Suprapubic skin (tissue), 4 donors: ENCODE data around the gene COL9A3.

Experiments used
- CTCF ChIP-seq, 2 donors: fragments of 200-600 bp in 1 of 2; fragments of 450-650 bp in 1 of 2; sonication (generic) in 1 of 2; IDR thresholded peaks; one replicate each; pipeline ENCODE4 v1.5.1; 2016 to 2019; ENCODE audit warnings: antibody characterized with exemption in 2 of 2, mild to moderate bottlenecking in 1 of 2, moderate library complexity in 1 of 2
- EP300 ChIP-seq: sonication (generic); formaldehyde crosslinking; IDR thresholded peaks from one replicate; pipeline ENCODE4 v1.6.1; 2017; ENCODE audit warnings: antibody characterized with exemption
- POLR2A ChIP-seq, 2 donors: fragments of 450-650 bp; IDR thresholded peaks; one replicate each; pipeline ENCODE4 v1.6.1; 2017; ENCODE audit warnings: antibody characterized with exemption in 2 of 2, mild to moderate bottlenecking in 2 of 2, moderate library complexity in 2 of 2
- POLR2AphosphoS5 ChIP-seq, 3 donors: sonication (generic); formaldehyde crosslinking; IDR thresholded peaks; one replicate each; pipeline ENCODE4 v1.6.1; 2017; ENCODE audit warnings: antibody characterized with exemption in 3 of 3

GRCh38 chr20:62882426-62882825, 65.6 kb downstream of the COL9A3 start:
- TF ChIP-seq POLR2AphosphoS5 (IDR thresholded peaks at IDR 0.05): no peak
- no peak for TF ChIP-seq CTCF (IDR thresholded peaks at IDR 0.05)
- TF ChIP-seq POLR2A (IDR thresholded peaks at IDR 0.05): no peak
- TF ChIP-seq EP300: no peak
